ENCODE measurements around the gene FAM180A. TPM values are rescaled to one million over a fixed set of nuclear protein-coding genes. Genes with fewer than 3 reads are reported as not detected.
A peak's percentile ranks its signal among the peaks of the same experiment; 100 is the strongest.

The FAM180A gene
- total and polyA plus RNA-seq, 2 of the 8 experiments (the other 6 are each of a cell fraction or from before 2014, with no cell fraction given), result not detected

DNA sequence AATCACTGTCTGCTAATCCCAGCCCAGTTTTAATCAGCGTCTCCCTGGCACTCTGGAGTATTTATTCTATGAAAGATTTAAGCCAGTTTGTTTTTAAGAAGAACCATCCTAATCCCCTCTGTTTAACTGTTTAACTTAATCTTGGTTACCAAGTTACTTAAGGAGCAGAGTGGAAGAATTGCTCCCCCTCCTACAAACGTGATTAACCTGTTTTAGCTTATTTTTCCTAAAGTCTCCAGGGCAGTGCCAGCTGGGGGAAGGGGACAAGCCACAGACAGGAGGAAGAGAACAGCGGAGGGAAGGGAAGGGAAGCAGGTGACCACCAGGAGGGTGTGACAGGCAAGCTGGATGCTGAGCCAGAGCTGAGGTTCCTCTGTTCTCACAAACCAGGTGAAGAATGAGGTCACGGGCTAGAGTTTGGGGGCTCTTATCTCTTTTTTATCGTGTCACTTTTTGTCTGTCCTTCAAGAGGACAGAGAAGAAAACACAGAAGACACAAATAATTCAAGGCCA, 22.3 kb downstream of the FAM180A start:
- Histone ChIP-seq H3K79me1 (ENCODE audit: low read depth, low read length) (no peaks in the 10 kb centered on the region), H3K9ac (replicated peaks in 1 of 4; ENCODE audit: extremely low read depth in 1 of 4, low read depth in 3 of 4, low read length in 3 of 4) (no peak overlapping the region), H4K5ac (ENCODE audit: insufficient read length, low read depth, low read length) (no peak overlapping the region), H2BK12ac (ENCODE audit: low read depth, low read length) (no peak overlapping the region), H3K56ac (replicated peaks; ENCODE audit: insufficient read length, low read depth, low read length) (no peak overlapping the region), H3K4me2 (ENCODE audit: insufficient read depth in 1 of 2, low read depth in 2 of 2, low read length in 2 of 2) (no peak overlapping the region), H4K8ac (ENCODE audit: extremely low read depth, insufficient read depth, low read length) (no peak overlapping the region), H4K91ac (replicated peaks; ENCODE audit: insufficient read length, low read length) (no peak overlapping the region), H2BK5ac (ENCODE audit: low read depth, low read length) (no peak overlapping the region), H2AK5ac (ENCODE audit: low read depth, low read length) (no peak overlapping the region), H3K4me3 (ENCODE audit: extremely low read depth in 1 of 4, insufficient read depth in 2 of 4, low read depth in 3 of 4, low read length in 4 of 4) (no peak overlapping the region), H3K27ac (ENCODE audit: low read depth, low read length) (no peak overlapping the region), H3K23me2 (ENCODE audit: low read depth, low read length) (no peaks in the 10 kb centered on the region), H4K20me1 (replicated peaks in 1 of 2; ENCODE audit: control insufficient read depth in 1 of 2, insufficient read depth in 2 of 2, low read length in 2 of 2) (no peaks in the 10 kb centered on the region), H3K18ac (ENCODE audit: extremely low read depth, low read length) (no peak overlapping the region), H3K27me3 (replicated peaks in 1 of 4; ENCODE audit: control insufficient read depth in 3 of 4, extremely low read depth in 1 of 4, insufficient read depth in 3 of 4, low read length in 3 of 4) (no peaks in the 10 kb centered on the region), H3K36me3 (ENCODE audit: control insufficient read depth in 2 of 4, insufficient read depth in 4 of 4, low read length in 3 of 4) (no peaks in the 10 kb centered on the region), H3K4ac (replicated peaks; ENCODE audit: insufficient read length, low read depth, low read length) (no peak overlapping the region), H2BK15ac (ENCODE audit: low read length) (0 out of 2 replicates have a peak overlapping the region, but pooled peaks have one; percentile 34), H3K23ac (ENCODE audit: insufficient read length) (no peak overlapping the region), H2BK20ac (ENCODE audit: low read length) (no peak overlapping the region), H3K14ac (ENCODE audit: insufficient read length) (no peak overlapping the region), H3K79me2 (ENCODE audit: control insufficient read depth in 1 of 2, insufficient read depth in 2 of 2, low read length in 2 of 2) (no peaks in the 10 kb centered on the region), H2AFZ (ENCODE audit: low read length) (no peak overlapping the region), H3K9me3 (ENCODE audit: insufficient read depth in 2 of 2, low read depth in 1 of 2, low read length in 1 of 2) (no peaks in the 10 kb centered on the region), H2BK120ac (replicated peaks; ENCODE audit: low read depth, low read length) (no peak overlapping the region), H3K4me1 (replicated peaks in 1 of 4; ENCODE audit: control insufficient read depth in 3 of 4, insufficient read depth in 4 of 4, low read length in 3 of 4) (peaks cover 5 to 6% (median 6%) of the 10 kb centered on the region in 4 experiments; a peak in 6 of 7 replicates)
- 87% methylated on average over 5 of the region's 5 CpGs; no CpG with 5 or more reads in 1 of the 2 experiments for WGBS, 2 experiments (ENCODE audit: extremely low coverage in 1 of 2, insufficient coverage in 1 of 2, insufficient read length in 1 of 2, insufficient replicate concordance in 2 of 2, low coverage in 1 of 2, low lambda C conversion rate in 2 of 2, missing lambda C conversion rate in 1 of 2)
- ChIA-PET CTCF (ENCODE audit: partially characterized antibody) (interaction anchor here (0.7 to 10.7 kb wide), 10 partner anchors 9 to 75 kb away, joined by 3 to 110 read pairs (median 5); partner anchors contain the start of gene STMP1), POLR2A (ENCODE audit: partially characterized antibody) (interaction anchor here (0.7 kb wide), 1 partner anchor 1909 kb away, joined by 3 read pairs; no protein-coding TSS in a partner anchor)
- no peak for FAIRE-seq
- DNase-seq (ENCODE audit: low read depth in 1 of 2, low spot score in 2 of 2), result no peak
- TF ChIP-seq EP300 (IDR thresholded peaks at IDR 0.05; ENCODE audit: borderline replicate concordance in 1 of 2, low read depth in 2 of 2, low read length in 2 of 2), result no peak
- TF ChIP-seq SIN3A (conservative IDR thresholded peaks at IDR 0.05 in 1 of 2, IDR thresholded peaks at IDR 0.05 in 1 of 2; ENCODE audit: low read depth in 1 of 2, low read length in 2 of 2), result no peak
- no peak for TF ChIP-seq SP1 (IDR thresholded peaks at IDR 0.05; ENCODE audit: low read depth, low read length)
- TF ChIP-seq KDM4A (IDR thresholded peaks at IDR 0.05; ENCODE audit: low read depth, low read length, severe bottlenecking), result no peak
- TF ChIP-seq KDM5A (IDR thresholded peaks at IDR 0.05; ENCODE audit: low read length), result no peak
- TF ChIP-seq TAF7 (optimal IDR thresholded peaks at IDR 0.05; ENCODE audit: borderline replicate concordance, low read depth, low read length), result no peak
- TF ChIP-seq KDM1A (IDR thresholded peaks at IDR 0.05; ENCODE audit: borderline replicate concordance, low read length), result no peak
- TF ChIP-seq TCF12 (IDR thresholded peaks at IDR 0.05; ENCODE audit: low read depth, low read length), result no peak
- TF ChIP-seq, protein P1, sequence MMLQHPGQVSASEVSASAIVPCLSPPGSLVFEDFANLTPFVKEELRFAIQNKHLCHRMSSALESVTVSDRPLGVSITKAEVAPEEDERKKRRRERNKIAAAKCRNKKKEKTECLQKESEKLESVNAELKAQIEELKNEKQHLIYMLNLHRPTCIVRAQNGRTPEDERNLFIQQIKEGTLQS (IDR thresholded peaks at IDR 0.05; ENCODE audit: insufficient read depth, low read depth, low read length), result no peak
- no peak for TF ChIP-seq MAFK (IDR thresholded peaks at IDR 0.05; ENCODE audit: low read depth, low read length)
